GM20000 (cell line): ENCODE data around the gene NPC1.

Experiments
- DNase-seq: peaks from one replicate; pipeline ENCODE4 v3.0.0; 2012; ENCODE audit warnings: low spot score
- TF ChIP-seq, protein P1 (sequence below): IDR thresholded peaks from 2 replicates; pipeline ENCODE4 v1.5.1; 2012; ENCODE audit warnings: mild to moderate bottlenecking, control low read depth; ENCODE audit errors: extremely low read depth, missing control alignments

The NPC1 gene

GRCh38 chr18:23538870-23539269 lies 47.4 kb downstream of the NPC1 start:
- DNase-seq: no peak
- TF ChIP-seq, protein P1, sequence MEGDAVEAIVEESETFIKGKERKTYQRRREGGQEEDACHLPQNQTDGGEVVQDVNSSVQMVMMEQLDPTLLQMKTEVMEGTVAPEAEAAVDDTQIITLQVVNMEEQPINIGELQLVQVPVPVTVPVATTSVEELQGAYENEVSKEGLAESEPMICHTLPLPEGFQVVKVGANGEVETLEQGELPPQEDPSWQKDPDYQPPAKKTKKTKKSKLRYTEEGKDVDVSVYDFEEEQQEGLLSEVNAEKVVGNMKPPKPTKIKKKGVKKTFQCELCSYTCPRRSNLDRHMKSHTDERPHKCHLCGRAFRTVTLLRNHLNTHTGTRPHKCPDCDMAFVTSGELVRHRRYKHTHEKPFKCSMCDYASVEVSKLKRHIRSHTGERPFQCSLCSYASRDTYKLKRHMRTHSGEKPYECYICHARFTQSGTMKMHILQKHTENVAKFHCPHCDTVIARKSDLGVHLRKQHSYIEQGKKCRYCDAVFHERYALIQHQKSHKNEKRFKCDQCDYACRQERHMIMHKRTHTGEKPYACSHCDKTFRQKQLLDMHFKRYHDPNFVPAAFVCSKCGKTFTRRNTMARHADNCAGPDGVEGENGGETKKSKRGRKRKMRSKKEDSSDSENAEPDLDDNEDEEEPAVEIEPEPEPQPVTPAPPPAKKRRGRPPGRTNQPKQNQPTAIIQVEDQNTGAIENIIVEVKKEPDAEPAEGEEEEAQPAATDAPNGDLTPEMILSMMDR: no peak

DNA sequence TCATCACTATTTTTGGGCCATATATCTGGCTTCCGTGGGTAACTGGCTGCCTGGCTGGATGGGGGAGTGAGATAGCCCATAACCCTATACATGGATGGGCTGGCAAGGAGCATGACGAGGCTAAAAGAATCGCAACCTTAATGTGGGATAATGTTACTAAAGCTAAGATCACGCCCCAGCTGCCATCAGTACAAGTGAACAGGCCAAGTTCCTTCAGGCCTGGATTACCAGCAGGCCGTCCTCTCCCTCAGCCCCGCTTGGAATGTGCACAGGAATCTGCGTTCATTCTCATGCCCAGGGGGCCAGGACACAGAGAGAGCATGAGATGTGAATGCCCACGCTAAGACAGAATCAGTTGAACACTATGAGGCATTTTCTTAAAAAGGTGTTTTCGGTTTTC lies 48.3 kb downstream of the NPC1 start:
- DNase-seq: no peak

GRCh38 chr18:23537274-23537673 lies 49.0 kb downstream of the NPC1 start:
- TF ChIP-seq, protein P1: no peak
- no peak for DNase-seq

More for the DNA sequence above, 48.3 kb downstream of the NPC1 start:
- TF ChIP-seq, protein P1: no peak

DNA sequence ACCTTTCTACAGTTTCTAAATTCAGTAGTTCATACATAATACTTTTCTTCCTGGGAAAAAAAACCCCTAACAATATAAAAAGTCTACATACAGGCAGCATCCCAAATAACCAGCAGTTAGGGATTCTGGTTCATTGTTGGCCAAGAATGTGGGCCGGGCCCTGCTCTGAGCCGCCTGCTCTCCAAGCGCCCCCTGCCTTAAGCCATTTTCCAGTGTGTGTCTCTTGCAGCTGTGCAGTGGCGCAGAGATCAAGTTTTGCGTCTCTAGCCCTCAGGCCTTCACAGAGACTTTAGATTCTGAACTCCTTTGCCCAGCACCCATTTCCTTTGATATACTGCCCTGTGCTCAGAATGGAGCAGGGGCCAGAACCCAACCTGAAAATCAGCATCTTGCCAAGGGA lies 50.1 kb downstream of the NPC1 start:
- TF ChIP-seq, protein P1: no peak
- DNase-seq: no peak

DNA sequence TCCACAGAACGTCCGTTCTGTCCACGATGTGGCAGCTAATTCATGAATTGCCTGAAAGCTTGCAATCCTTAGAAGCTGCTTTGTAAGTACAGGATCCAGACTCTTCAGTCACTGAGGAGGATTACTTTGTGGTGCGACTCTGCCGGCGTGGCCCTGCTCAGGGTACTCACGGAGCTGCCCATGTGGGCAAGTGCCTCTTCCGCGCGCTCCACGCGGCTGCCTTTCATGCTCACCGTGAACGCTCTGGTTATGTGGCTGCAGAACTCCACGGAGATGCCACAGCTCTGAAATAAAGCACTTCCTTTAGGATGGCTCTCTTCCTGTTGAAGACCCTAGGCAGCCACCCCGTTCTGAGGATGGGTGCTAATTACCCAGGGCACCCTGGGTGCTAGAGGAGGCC lies 52.0 kb downstream of the NPC1 start:
- TF ChIP-seq, protein P1: no peak
- no peak for DNase-seq

GRCh38 chr18:23532848-23533247 lies 53.5 kb downstream of the NPC1 start:
- TF ChIP-seq, protein P1: no peak

DNA sequence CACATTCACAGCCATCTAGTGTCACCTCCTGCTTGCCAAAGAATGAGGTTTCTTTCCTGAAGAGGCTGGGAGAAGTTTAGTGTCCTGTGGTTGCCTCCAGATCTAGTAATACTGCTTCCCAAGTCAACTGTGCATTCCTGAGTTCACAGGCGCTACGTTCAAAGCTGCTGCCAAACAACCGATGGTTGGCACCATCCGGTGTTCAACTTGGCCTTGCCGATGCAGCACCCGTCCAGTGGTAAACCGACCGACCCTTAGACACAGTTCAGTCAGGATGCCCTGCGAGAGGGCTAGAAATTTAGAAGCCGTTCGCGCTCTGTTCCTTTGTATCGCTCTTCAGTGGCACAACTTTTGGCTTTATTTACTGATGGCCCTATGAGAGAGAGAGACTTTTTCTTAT lies 54.4 kb downstream of the NPC1 start:
- TF ChIP-seq, protein P1: no peak

More at GRCh38 chr18:23532848-23533247, 53.5 kb downstream of the NPC1 start:
- no peak for DNase-seq

DNA sequence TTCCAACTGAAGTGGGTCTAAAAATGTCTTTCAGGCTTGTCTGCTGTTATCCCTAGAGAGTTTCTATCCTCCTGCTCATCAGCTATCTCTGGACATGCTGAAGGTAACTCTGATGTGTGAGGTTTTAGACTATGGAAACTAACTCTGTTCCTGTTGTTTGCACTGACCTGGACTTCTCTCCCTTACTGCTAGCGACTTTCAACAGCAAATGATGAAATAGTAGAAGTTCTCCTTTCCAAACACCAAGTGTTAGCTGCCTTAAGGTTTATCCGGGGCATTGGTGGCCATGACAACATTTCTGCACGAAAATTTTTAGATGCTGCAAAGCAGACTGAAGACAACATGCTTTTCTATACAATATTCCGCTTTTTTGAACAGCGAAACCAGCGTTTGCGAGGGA lies 56.1 kb downstream of the NPC1 start:
- TF ChIP-seq, protein P1: no peak
- no peak for DNase-seq

More for the DNA sequence above, 54.4 kb downstream of the NPC1 start:
- no peak for DNase-seq
